IMR-90 (cell line): ENCODE measurements around the gene CDK5RAP3. TPM values are rescaled to one million over a fixed set of nuclear protein-coding genes. Genes with fewer than 3 reads are reported as not detected.

Source experiments
- ATAC-seq: fragments of 200-7000 bp; cut with Tn5 transposase; 2 replicates; pipeline ENCODE4 v1.9.1; 2020; ENCODE audit warnings: low read depth, mild to moderate bottlenecking, moderate library complexity
- BruUV-seq: library from RNA; stranded (reverse); fragments of 400-500 nt; replicated peaks from 2 replicates; lab custom pipeline; 2021; lab: Mats Ljungman, UMichigan
- CTCF ChIA-PET: fragments of 300-600 bp; formaldehyde crosslinking; extraction: SDS; loops from one replicate; lab custom pipeline; 2021; ENCODE audit warnings: antibody characterized with exemption; lab: Yijun Ruan, JAX
- POLR2A ChIA-PET: fragments of 300-600 bp; sonication (Branson Sonifier 250); formaldehyde crosslinking; loops from one replicate; lab custom pipeline; 2022; ENCODE audit warnings: antibody characterized with exemption; ENCODE audit not compliant: unreplicated experiment; lab: Charles Lee
- DNase-seq: peaks from one replicate; pipeline ENCODE4 v3.0.0; 2013
- H2AFZ ChIP-seq: replicated peaks from 2 replicates; pipeline ENCODE3; 2013; ENCODE audit warnings: low read length, mild to moderate bottlenecking; ENCODE audit not compliant: poor library complexity
- H2AK5ac ChIP-seq: 2 replicates; pipeline ENCODE4 v1.6.1; 2013; ENCODE audit warnings: low read depth, low read length, inconsistent platforms
- H2AK9ac ChIP-seq: replicated peaks from 2 replicates; pipeline ENCODE3; 2013; ENCODE audit warnings: mild to moderate bottlenecking, low read depth, low read length, moderate library complexity; ENCODE audit not compliant: poor library complexity
- H2BK120ac ChIP-seq: 2 replicates; pipeline ENCODE4 v1.6.1; 2013; ENCODE audit warnings: low read depth, low read length, inconsistent platforms
- H2BK15ac ChIP-seq: 3 replicates; pipeline ENCODE4 v1.6.1; 2013; ENCODE audit warnings: low read depth, low read length, inconsistent platforms
- H2BK20ac ChIP-seq: 2 replicates; pipeline ENCODE4 v1.6.1; 2013; ENCODE audit warnings: low read depth, mild to moderate bottlenecking, inconsistent platforms, low read length, moderate library complexity
- H2BK5ac ChIP-seq: 2 replicates; pipeline ENCODE4 v1.6.1; 2013; ENCODE audit warnings: mild to moderate bottlenecking, low read depth, low read length, inconsistent platforms; ENCODE audit not compliant: poor library complexity, severe bottlenecking
- H3K14ac ChIP-seq: replicated peaks from 2 replicates; pipeline ENCODE4 v1.6.1; 2013; ENCODE audit warnings: low read depth, low read length, inconsistent platforms
- H3K18ac ChIP-seq: 2 replicates; pipeline ENCODE4 v1.6.1; 2013; ENCODE audit warnings: low read depth, low read length, control low read depth
- H3K23ac ChIP-seq: 2 replicates; pipeline ENCODE4 v1.6.1; 2013; ENCODE audit warnings: low read depth, low read length, inconsistent platforms
- H3K27ac ChIP-seq: 2 replicates; pipeline ENCODE4 v1.5.1; 2013; ENCODE audit warnings: mild to moderate bottlenecking, control low read depth, low read length; ENCODE audit not compliant: insufficient read depth
- H3K27me3 ChIP-seq: 2 replicates; pipeline ENCODE4 v1.6.1; 2013; ENCODE audit warnings: low read length; ENCODE audit not compliant: control insufficient read depth, insufficient read depth
- H3K36me3 ChIP-seq: 2 replicates; pipeline ENCODE4 v1.6.1; 2013; ENCODE audit warnings: low read length, mixed read lengths; ENCODE audit not compliant: control insufficient read depth, insufficient read depth
- H3K4ac ChIP-seq: 2 replicates; pipeline ENCODE4 v1.6.1; 2013; ENCODE audit warnings: low read depth, low read length, inconsistent platforms
- H3K4me1 ChIP-seq: 2 replicates; pipeline ENCODE4 v1.6.1; 2013; ENCODE audit warnings: low read length, mixed read lengths; ENCODE audit not compliant: control insufficient read depth, insufficient read depth
- H3K4me2 ChIP-seq: 2 replicates; pipeline ENCODE4 v1.6.1; 2013; ENCODE audit warnings: low read depth, mild to moderate bottlenecking, control low read depth, low read length, moderate library complexity
- H3K4me3 ChIP-seq: 2 replicates; pipeline ENCODE4 v1.5.1; 2013; ENCODE audit warnings: low read depth, mild to moderate bottlenecking, control low read depth, low read length, moderate library complexity; ENCODE audit not compliant: insufficient read depth
- H3K56ac ChIP-seq: 2 replicates; pipeline ENCODE4 v1.6.1; 2013; ENCODE audit warnings: low read length, inconsistent platforms; ENCODE audit not compliant: insufficient read depth; ENCODE audit errors: extremely low read depth
- H3K79me1 ChIP-seq, 2 experiments: 2 replicates each; pipeline ENCODE4 v1.6.1; 2013; ENCODE audit warnings: low read length in 2 of 2, inconsistent platforms in 1 of 2, low read depth in 1 of 2
- H3K9ac ChIP-seq: 2 replicates; pipeline ENCODE4 v1.6.1; 2013; ENCODE audit warnings: low read depth, low read length, control low read depth
- H3K9me1 ChIP-seq: 2 replicates; pipeline ENCODE4 v1.6.1; 2013; ENCODE audit warnings: low read length, inconsistent platforms; ENCODE audit not compliant: insufficient read depth
- H3K9me3 ChIP-seq: 2 replicates; pipeline ENCODE4 v1.6.1; 2013; ENCODE audit warnings: low read length; ENCODE audit not compliant: control insufficient read depth, insufficient read depth
- H4K20me1 ChIP-seq: 2 replicates; pipeline ENCODE4 v1.6.1; 2013; ENCODE audit warnings: low read length, inconsistent platforms; ENCODE audit not compliant: insufficient read depth
- H4K5ac ChIP-seq: 2 replicates; pipeline ENCODE4 v1.6.1; 2013; ENCODE audit warnings: mild to moderate bottlenecking, low read depth, low read length, control low read depth
- H4K8ac ChIP-seq, 2 experiments: 2 replicates each; pipeline ENCODE4 v1.6.1; 2013; ENCODE audit warnings: low read depth in 2 of 2, low read length in 2 of 2, control low read depth in 1 of 2, inconsistent platforms in 1 of 2
- H4K91ac ChIP-seq: 2 replicates; pipeline ENCODE4 v1.6.1; 2013; ENCODE audit warnings: low read depth, low read length, inconsistent platforms; ENCODE audit not compliant: insufficient read depth
- CEBPB ChIP-seq: IDR thresholded peaks from 2 replicates; pipeline ENCODE4 v1.6.1; 2012; ENCODE audit warnings: low read depth, low read length, improper control_type of control experiment
- FOS ChIP-seq: fragments of 150-350 bp; IDR thresholded peaks from 2 replicates; pipeline ENCODE4 v1.6.1; 2016; ENCODE audit warnings: low read depth, low read length
- POLR2A ChIP-seq: IDR thresholded peaks from 2 replicates; pipeline ENCODE4 v1.6.1; 2012; ENCODE audit warnings: mild to moderate bottlenecking, low read depth, low read length
- RCOR1 ChIP-seq: IDR thresholded peaks from 2 replicates; pipeline ENCODE4 v1.6.1; 2012; ENCODE audit warnings: mild to moderate bottlenecking, low read length, improper control_type of control experiment; ENCODE audit not compliant: insufficient replicate concordance
- WGBS, 2 experiments: methylation state at CpG; one replicate each; pipeline versions ENCODE4 v1.1.5 to v1.1.7; 2013; ENCODE audit warnings: missing lambda C conversion rate in 2 of 2; ENCODE audit not compliant: insufficient read length in 1 of 2; ENCODE audit errors: extremely low coverage in 2 of 2; 5-methylcytosine and 5-hydroxymethylcytosine counted together
- dilution Hi-C: fragments of 300-500 bp; cut with HindIII; formaldehyde crosslinking; loops from one replicate; pipeline ENCODE4 v1.14.3; 2018; ENCODE audit warnings: low sequenced_read_pairs; ENCODE audit not compliant: unreplicated experiment
- in situ Hi-C: fragments of 300-500 bp; cut with MboI; formaldehyde crosslinking; loops from 3 replicates; pipeline ENCODE4 v1.14.3; 2019; ENCODE audit warnings: low sequenced_read_pairs, inconsistent platforms, mixed read lengths
- intact Hi-C: fragments of 100-400 bp; cut with micrococcal nuclease; formaldehyde crosslinking; loops from 2 replicates; pipeline ENCODE4 v1.10.0; 2022
- polyA plus RNA-seq, 3 experiments: library from polyadenylated mRNA; depleted of rRNA; stranded (reverse); fragments of >200 nt; gene quantifications; 2 replicates each; pipeline ENCODE4 v1.2.3, GENCODE V29; 2012; ENCODE audit warnings: low replicate concordance in 1 of 3
- total RNA-seq: library from RNA; depleted of rRNA; stranded (reverse); fragments of >200 nt; gene quantifications from 2 replicates; pipeline ENCODE4 v1.2.3, GENCODE V29; 2012
- TF ChIP-seq, protein P1 (sequence below): fragments of 150-350 bp; IDR thresholded peaks from 2 replicates; pipeline ENCODE4 v1.6.1; 2017; ENCODE audit warnings: mild to moderate bottlenecking, antibody characterized with exemption, low read length, low read depth

The CDK5RAP3 gene
- total and polyA plus RNA-seq, 2 of the 4 experiments (the other 2 are of a cell fraction), result 75.3 to 153 TPM

- no TSS peak for BruUV-seq
- Histone ChIP-seq H2BK5ac (no peak overlapping the region), H3K27me3 (no peaks in the 10 kb centered on the region), H2BK120ac (no peak overlapping the region), H3K56ac (no peak overlapping the region), H4K8ac (no peak overlapping the region), H2BK20ac (no peak overlapping the region), H2AK9ac (no peak overlapping the region), H3K9ac (no peak overlapping the region), H3K79me1 (no peaks in the 10 kb centered on the region), H4K5ac (no peak overlapping the region), H3K4me1 (no peaks in the 10 kb centered on the region), H2AK5ac (no peak overlapping the region), H2BK15ac (no peak overlapping the region), H3K4me2 (no peak overlapping the region), H3K14ac (no peak overlapping the region), H4K20me1 (no peaks in the 10 kb centered on the region; the same call in 1 of the 2 replicates), H3K18ac (no peak overlapping the region), H3K4me3 (no peak overlapping the region), H3K9me3 (no peaks in the 10 kb centered on the region), H4K91ac (no peak overlapping the region), H3K27ac (no peak overlapping the region), H3K4ac (no peak overlapping the region), H3K36me3 (peaks cover 34% of the 10 kb centered on the region), H3K23ac (no peak overlapping the region), H3K9me1 (no peaks in the 10 kb centered on the region; the same call in 1 of the 2 replicates), H2AFZ (no peak overlapping the region)
- intact Hi-C loops (no loop called here), dilution Hi-C loops (no loop called here), in situ Hi-C loops (no loop called here)
- 94% methylated on average over 3 of the region's 20 CpGs; no CpG with 5 or more reads in 1 of the 2 experiments for WGBS, 2 experiments
- ChIA-PET POLR2A (no interaction called here), CTCF (no interaction called here)
- ATAC-seq (no peak), DNase-seq (no peak)
- TF ChIP-seq CEBPB, result no peak
- no peak for TF ChIP-seq FOS
- TF ChIP-seq RCOR1, result no peak
- no peak for TF ChIP-seq POLR2A
- TF ChIP-seq, protein P1, sequence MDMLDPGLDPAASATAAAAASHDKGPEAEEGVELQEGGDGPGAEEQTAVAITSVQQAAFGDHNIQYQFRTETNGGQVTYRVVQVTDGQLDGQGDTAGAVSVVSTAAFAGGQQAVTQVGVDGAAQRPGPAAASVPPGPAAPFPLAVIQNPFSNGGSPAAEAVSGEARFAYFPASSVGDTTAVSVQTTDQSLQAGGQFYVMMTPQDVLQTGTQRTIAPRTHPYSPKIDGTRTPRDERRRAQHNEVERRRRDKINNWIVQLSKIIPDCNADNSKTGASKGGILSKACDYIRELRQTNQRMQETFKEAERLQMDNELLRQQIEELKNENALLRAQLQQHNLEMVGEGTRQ, result no peak
These were observed 43.0 kb upstream of the CDK5RAP3 start for GRCh38 chr17:47927821-47928400.
